HepG2 (cell line): Measurements from ENCODE around the gene TAS2R60. TPM values are rescaled to one million over a fixed set of nuclear protein-coding genes. Genes with fewer than 3 reads are reported as not detected.

Source experiments
- ATAC-seq: fragments of 200-7000 bp; cut with Tn5 transposase; 3 replicates; pipeline ENCODE4 v1.9.1; 2020; ENCODE audit warnings: mild to moderate bottlenecking, moderate library complexity
- BruUV-seq: library from RNA; stranded (reverse); fragments of 400-500 nt; replicated peaks from 2 replicates; lab custom pipeline; 2021; lab: Mats Ljungman, UMichigan
- CTCF ChIA-PET: fragments of 300-600 bp; formaldehyde crosslinking; extraction: SDS; loops from one replicate; lab custom pipeline; 2021; ENCODE audit warnings: low total read pairs, inconsistent platforms, low intra/inter-chr PET ratio; lab: Yijun Ruan, JAX
- POLR2A ChIA-PET: fragments of 350-600 bp; sonication (Branson Sonifier 250); formaldehyde crosslinking; loops from one replicate; lab custom pipeline; 2020; ENCODE audit warnings: antibody characterized with exemption, inconsistent platforms; lab: Yijun Ruan, JAX
- DNase-seq: peaks from one replicate; pipeline ENCODE4 v3.0.0-alpha.2; 2015; ENCODE audit warnings: low spot score
- FAIRE-seq: peaks from 3 replicates; lab custom pipeline; 2011; peaks lifted over from hg19 to GRCh38; lab: Jason Lieb, UNC
- H2AFZ ChIP-seq: one replicate; pipeline ENCODE4 v1.6.1; 2011; ENCODE audit warnings: low read length, inconsistent platforms
- H3K27ac ChIP-seq: fragments of 300-600 bp; 3 replicates; pipeline ENCODE4 v1.8.0; 2011; ENCODE audit warnings: mixed run types, mild to moderate bottlenecking, mixed read lengths, low read length, inconsistent platforms; ENCODE audit not compliant: insufficient read depth; ENCODE audit errors: extremely low read length
- H3K27me3 ChIP-seq, 2 experiments: fragments of 200-600 bp in 1 of 2; 2 replicates in 1 of 2; 3 replicates in 1 of 2; pipeline versions ENCODE4 v1.6.0 to v1.8.0; 2011; ENCODE audit warnings: low read length in 2 of 2, mild to moderate bottlenecking in 2 of 2, moderate library complexity in 2 of 2, inconsistent platforms in 1 of 2; ENCODE audit not compliant: insufficient read depth in 2 of 2, control insufficient read depth in 1 of 2
- H3K36me3 ChIP-seq, 2 experiments: fragments of 200-600 bp in 1 of 2; replicated peaks in 1 of 2; 2 replicates in 1 of 2; 3 replicates in 1 of 2; pipeline versions ENCODE4 v1.5.1 to v1.8.0; 2011; ENCODE audit warnings: low read length in 2 of 2, inconsistent platforms in 1 of 2; ENCODE audit not compliant: insufficient read depth in 2 of 2, control insufficient read depth in 1 of 2
- H3K4me1 ChIP-seq: 2 replicates; pipeline ENCODE4 v1.5.1; 2012; ENCODE audit warnings: low read length, inconsistent platforms; ENCODE audit not compliant: insufficient read depth
- H3K4me2 ChIP-seq: 2 replicates; pipeline ENCODE4 v1.6.0; 2011; ENCODE audit warnings: low read depth, low read length, inconsistent platforms
- H3K4me3 ChIP-seq, 3 experiments: fragments of 200-600 bp in 1 of 3; sonication (generic), shearing (Covaris generic) in 1 of 3; replicated peaks in 1 of 3; 2 replicates each; pipeline ENCODE4 v1.5.1; 2011 to 2016; ENCODE audit warnings: low read length in 3 of 3, inconsistent platforms in 2 of 3, low read depth in 2 of 3, mild to moderate bottlenecking in 2 of 3, control low read depth in 1 of 3, mixed read lengths in 1 of 3; ENCODE audit not compliant: insufficient read depth in 1 of 3
- H3K79me2 ChIP-seq: one replicate; pipeline ENCODE4 v1.6.1; 2011; ENCODE audit warnings: low read length, inconsistent platforms; ENCODE audit not compliant: insufficient read depth
- H3K9ac ChIP-seq: 2 replicates; pipeline ENCODE4 v1.6.0; 2011; ENCODE audit warnings: mild to moderate bottlenecking, low read depth, low read length, inconsistent platforms; ENCODE audit not compliant: insufficient read depth
- H3K9me3 ChIP-seq: 2 replicates; pipeline ENCODE4 v1.5.1; 2012; ENCODE audit warnings: mild to moderate bottlenecking, low read length
- H4K20me1 ChIP-seq: 2 replicates; pipeline ENCODE4 v1.6.0; 2011; ENCODE audit warnings: inconsistent platforms, mild to moderate bottlenecking, low read length, moderate library complexity; ENCODE audit not compliant: insufficient read depth
- FOXK2 ChIP-seq: fragments of 450-650 bp; IDR thresholded peaks from 2 replicates; pipeline ENCODE4 v1.6.1; 2016
- HIVEP1 ChIP-seq: sonication (generic); formaldehyde crosslinking; IDR thresholded peaks from 2 replicates; pipeline ENCODE4 v1.4.0; 2020; ENCODE audit warnings: mild to moderate bottlenecking, missing genetic modification reagents
- HOXA5 ChIP-seq: sonication (generic); formaldehyde crosslinking; IDR thresholded peaks from 2 replicates; pipeline ENCODE4 v1.4.0; 2020; ENCODE audit warnings: missing genetic modification reagents
- HOXD1 ChIP-seq: sonication (generic); formaldehyde crosslinking; IDR thresholded peaks from 2 replicates; pipeline ENCODE4 v1.5.0; 2020; ENCODE audit warnings: missing genetic modification reagents
- MBD4 ChIP-seq: IDR thresholded peaks from 2 replicates; pipeline ENCODE4 v1.6.1; 2012; ENCODE audit warnings: low read length, inconsistent platforms, borderline replicate concordance
- NCOR1 ChIP-seq: fragments of 200-600 bp; sonication (generic); IDR thresholded peaks from 2 replicates; pipeline ENCODE4 v1.7.0; 2017; ENCODE audit warnings: antibody characterized with exemption, low read length, borderline replicate concordance
- NFE2 ChIP-seq: sonication (generic); formaldehyde crosslinking; IDR thresholded peaks from 2 replicates; pipeline ENCODE4 v1.4.0; 2020; ENCODE audit warnings: missing genetic modification reagents
- PHB2 ChIP-seq: fragments of 450-650 bp; IDR thresholded peaks from 2 replicates; pipeline ENCODE4 v1.6.1; 2018; ENCODE audit not compliant: partially characterized antibody
- RXRA ChIP-seq: sonication (generic); formaldehyde crosslinking; IDR thresholded peaks from 2 replicates; pipeline ENCODE4 v1.5.1; 2020; ENCODE audit warnings: missing genetic modification reagents
- SNAI1 ChIP-seq: sonication (generic); formaldehyde crosslinking; IDR thresholded peaks from 2 replicates; pipeline ENCODE4 v1.5.0; 2020; ENCODE audit warnings: mild to moderate bottlenecking, missing genetic modification reagents, borderline replicate concordance
- ZNF326 ChIP-seq: sonication (generic); formaldehyde crosslinking; IDR thresholded peaks from 2 replicates; pipeline ENCODE4 v1.4.0; 2020; ENCODE audit warnings: missing genetic modification reagents, borderline replicate concordance
- WGBS: methylation state at CpG from one replicate; pipeline ENCODE4 v1.1.6; 2017; ENCODE audit warnings: low lambda C conversion rate; 5-methylcytosine and 5-hydroxymethylcytosine counted together
- in situ Hi-C: cut with HindIII; loops from 2 replicates; pipeline ENCODE4 v1.10.0; 2017; ENCODE audit warnings: low pct_unique_long_range_greater_than_20kb; ENCODE audit not compliant: extremely low pct_ligation_motif_present
- intact Hi-C: fragments of 100-400 bp; cut with micrococcal nuclease; formaldehyde crosslinking; loops from one replicate; pipeline ENCODE4 v1.10.0; 2022; ENCODE audit not compliant: unreplicated experiment
- polyA plus RNA-seq, 8 experiments: library from polyadenylated mRNA; depleted of rRNA in 3 of 8; stranded (reverse) in 7 of 8; unstranded in 1 of 8; fragments of >200 nt; fragmentation: Illumina TruSeq in 4 of 8; extraction: Trizol in 4 of 8; gene quantifications; 2 replicates each; pipeline versions ENCODE4 v1.2.1 to v1.2.3, GENCODE V29; 2011 to 2016; ENCODE audit warnings: low read depth in 4 of 8, missing spikeins in 1 of 8, mixed read lengths in 1 of 8; ENCODE audit not compliant: insufficient read depth in 1 of 8
- total RNA-seq, 5 experiments: library from RNA; depleted of rRNA; stranded (reverse); fragments of >200 nt; fragmentation: Illumina TruSeq; extraction: Trizol; gene quantifications; 2 replicates each; pipeline ENCODE4 v1.2.3, GENCODE V29; 2016; ENCODE audit warnings: low read depth in 1 of 5
- TF ChIP-seq, protein P1 (sequence below): sonication (generic); formaldehyde crosslinking; IDR thresholded peaks from 2 replicates; pipeline ENCODE4 v1.4.0; 2020; ENCODE audit warnings: missing genetic modification reagents
- TF ChIP-seq, protein P2 (sequence below): sonication (generic); formaldehyde crosslinking; IDR thresholded peaks from 2 replicates; pipeline ENCODE4 v1.5.1; 2020; ENCODE audit warnings: mild to moderate bottlenecking, missing genetic modification reagents, borderline replicate concordance
- TF ChIP-seq, protein P3 (sequence below): sonication (generic); IDR thresholded peaks from 2 replicates; pipeline ENCODE4 v1.6.1; 2016; ENCODE audit warnings: low read depth, borderline replicate concordance

The TAS2R60 gene
- total and polyA plus RNA-seq, 2 of the 13 experiments (the other 11 are each of a cell fraction or from before 2014, with no cell fraction given): not detected

DNA sequence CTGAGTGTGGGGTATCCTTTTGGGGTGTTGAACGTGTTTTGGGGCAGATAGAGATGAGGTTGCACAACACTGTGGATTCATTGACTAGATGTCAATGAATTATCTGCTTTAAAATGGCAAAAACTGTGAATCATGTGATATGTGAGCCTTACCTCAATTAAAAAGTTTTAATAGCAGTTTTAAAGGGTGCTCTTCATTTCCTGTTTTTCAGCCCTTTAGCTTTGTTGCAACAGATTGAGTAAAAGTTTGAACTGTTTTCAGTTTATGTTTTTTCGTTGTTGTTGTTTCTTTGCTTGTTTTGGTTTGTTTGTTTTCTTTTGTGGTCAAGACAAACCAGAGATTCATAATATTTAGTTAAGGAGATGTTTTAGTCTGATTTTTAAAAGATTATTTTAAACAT lies 43.8 kb downstream of the TAS2R60 start:
- intact Hi-C loops: no loop called here
- no TSS peak for BruUV-seq
- FAIRE-seq (no peak), ATAC-seq (no peak), DNase-seq (no peak)
- no peak overlapping the region for H3K27ac ChIP-seq
- H4K20me1 ChIP-seq: no peaks in the 10 kb centered on the region
- no peaks in the 10 kb centered on the region for H3K4me1 ChIP-seq
- ChIA-PET POLR2A (no interaction called here), CTCF (no interaction called here)
- no peaks in the 10 kb centered on the region for H3K79me2 ChIP-seq
- no peaks in the 10 kb centered on the region for H3K27me3 ChIP-seq
- in situ Hi-C loops: no loop called here
- H3K4me3 ChIP-seq: no peak overlapping the region
- H3K4me2 ChIP-seq: no peak overlapping the region
- H3K36me3 ChIP-seq: no peaks in the 10 kb centered on the region
- no peaks in the 10 kb centered on the region for H3K9me3 ChIP-seq
- H2AFZ ChIP-seq: no peak overlapping the region
- no peak overlapping the region for H3K9ac ChIP-seq
- WGBS: 35% methylated on average over 2 of the region's 2 CpGs
- TF ChIP-seq SNAI1 (CRISPR knock-in tag): no peak
- TF ChIP-seq FOXK2: no peak
- TF ChIP-seq ZNF326 (CRISPR knock-in tag): no peak
- no peak for TF ChIP-seq NCOR1
- TF ChIP-seq, protein P1, sequence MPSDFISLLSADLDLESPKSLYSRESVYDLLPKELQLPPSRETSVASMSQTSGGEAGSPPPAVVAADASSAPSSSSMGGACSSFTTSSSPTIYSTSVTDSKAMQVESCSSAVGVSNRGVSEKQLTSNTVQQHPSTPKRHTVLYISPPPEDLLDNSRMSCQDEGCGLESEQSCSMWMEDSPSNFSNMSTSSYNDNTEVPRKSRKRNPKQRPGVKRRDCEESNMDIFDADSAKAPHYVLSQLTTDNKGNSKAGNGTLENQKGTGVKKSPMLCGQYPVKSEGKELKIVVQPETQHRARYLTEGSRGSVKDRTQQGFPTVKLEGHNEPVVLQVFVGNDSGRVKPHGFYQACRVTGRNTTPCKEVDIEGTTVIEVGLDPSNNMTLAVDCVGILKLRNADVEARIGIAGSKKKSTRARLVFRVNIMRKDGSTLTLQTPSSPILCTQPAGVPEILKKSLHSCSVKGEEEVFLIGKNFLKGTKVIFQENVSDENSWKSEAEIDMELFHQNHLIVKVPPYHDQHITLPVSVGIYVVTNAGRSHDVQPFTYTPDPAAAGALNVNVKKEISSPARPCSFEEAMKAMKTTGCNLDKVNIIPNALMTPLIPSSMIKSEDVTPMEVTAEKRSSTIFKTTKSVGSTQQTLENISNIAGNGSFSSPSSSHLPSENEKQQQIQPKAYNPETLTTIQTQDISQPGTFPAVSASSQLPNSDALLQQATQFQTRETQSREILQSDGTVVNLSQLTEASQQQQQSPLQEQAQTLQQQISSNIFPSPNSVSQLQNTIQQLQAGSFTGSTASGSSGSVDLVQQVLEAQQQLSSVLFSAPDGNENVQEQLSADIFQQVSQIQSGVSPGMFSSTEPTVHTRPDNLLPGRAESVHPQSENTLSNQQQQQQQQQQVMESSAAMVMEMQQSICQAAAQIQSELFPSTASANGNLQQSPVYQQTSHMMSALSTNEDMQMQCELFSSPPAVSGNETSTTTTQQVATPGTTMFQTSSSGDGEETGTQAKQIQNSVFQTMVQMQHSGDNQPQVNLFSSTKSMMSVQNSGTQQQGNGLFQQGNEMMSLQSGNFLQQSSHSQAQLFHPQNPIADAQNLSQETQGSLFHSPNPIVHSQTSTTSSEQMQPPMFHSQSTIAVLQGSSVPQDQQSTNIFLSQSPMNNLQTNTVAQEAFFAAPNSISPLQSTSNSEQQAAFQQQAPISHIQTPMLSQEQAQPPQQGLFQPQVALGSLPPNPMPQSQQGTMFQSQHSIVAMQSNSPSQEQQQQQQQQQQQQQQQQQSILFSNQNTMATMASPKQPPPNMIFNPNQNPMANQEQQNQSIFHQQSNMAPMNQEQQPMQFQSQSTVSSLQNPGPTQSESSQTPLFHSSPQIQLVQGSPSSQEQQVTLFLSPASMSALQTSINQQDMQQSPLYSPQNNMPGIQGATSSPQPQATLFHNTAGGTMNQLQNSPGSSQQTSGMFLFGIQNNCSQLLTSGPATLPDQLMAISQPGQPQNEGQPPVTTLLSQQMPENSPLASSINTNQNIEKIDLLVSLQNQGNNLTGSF (CRISPR knock-in tag): no peak
- TF ChIP-seq, protein P2, sequence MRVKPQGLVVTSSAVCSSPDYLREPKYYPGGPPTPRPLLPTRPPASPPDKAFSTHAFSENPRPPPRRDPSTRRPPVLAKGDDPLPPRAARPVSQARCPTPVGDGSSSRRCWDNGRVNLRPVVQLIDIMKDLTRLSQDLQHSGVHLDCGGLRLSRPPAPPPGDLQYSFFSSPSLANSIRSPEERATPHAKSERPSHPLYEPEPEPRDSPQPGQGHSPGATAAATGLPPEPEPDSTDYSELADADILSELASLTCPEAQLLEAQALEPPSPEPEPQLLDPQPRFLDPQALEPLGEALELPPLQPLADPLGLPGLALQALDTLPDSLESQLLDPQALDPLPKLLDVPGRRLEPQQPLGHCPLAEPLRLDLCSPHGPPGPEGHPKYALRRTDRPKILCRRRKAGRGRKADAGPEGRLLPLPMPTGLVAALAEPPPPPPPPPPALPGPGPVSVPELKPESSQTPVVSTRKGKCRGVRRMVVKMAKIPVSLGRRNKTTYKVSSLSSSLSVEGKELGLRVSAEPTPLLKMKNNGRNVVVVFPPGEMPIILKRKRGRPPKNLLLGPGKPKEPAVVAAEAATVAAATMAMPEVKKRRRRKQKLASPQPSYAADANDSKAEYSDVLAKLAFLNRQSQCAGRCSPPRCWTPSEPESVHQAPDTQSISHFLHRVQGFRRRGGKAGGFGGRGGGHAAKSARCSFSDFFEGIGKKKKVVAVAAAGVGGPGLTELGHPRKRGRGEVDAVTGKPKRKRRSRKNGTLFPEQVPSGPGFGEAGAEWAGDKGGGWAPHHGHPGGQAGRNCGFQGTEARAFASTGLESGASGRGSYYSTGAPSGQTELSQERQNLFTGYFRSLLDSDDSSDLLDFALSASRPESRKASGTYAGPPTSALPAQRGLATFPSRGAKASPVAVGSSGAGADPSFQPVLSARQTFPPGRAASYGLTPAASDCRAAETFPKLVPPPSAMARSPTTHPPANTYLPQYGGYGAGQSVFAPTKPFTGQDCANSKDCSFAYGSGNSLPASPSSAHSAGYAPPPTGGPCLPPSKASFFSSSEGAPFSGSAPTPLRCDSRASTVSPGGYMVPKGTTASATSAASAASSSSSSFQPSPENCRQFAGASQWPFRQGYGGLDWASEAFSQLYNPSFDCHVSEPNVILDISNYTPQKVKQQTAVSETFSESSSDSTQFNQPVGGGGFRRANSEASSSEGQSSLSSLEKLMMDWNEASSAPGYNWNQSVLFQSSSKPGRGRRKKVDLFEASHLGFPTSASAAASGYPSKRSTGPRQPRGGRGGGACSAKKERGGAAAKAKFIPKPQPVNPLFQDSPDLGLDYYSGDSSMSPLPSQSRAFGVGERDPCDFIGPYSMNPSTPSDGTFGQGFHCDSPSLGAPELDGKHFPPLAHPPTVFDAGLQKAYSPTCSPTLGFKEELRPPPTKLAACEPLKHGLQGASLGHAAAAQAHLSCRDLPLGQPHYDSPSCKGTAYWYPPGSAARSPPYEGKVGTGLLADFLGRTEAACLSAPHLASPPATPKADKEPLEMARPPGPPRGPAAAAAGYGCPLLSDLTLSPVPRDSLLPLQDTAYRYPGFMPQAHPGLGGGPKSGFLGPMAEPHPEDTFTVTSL: no peak
- no peak for TF ChIP-seq HOXA5 (CRISPR knock-in tag)
- no peak for TF ChIP-seq MBD4
- TF ChIP-seq, protein P3, sequence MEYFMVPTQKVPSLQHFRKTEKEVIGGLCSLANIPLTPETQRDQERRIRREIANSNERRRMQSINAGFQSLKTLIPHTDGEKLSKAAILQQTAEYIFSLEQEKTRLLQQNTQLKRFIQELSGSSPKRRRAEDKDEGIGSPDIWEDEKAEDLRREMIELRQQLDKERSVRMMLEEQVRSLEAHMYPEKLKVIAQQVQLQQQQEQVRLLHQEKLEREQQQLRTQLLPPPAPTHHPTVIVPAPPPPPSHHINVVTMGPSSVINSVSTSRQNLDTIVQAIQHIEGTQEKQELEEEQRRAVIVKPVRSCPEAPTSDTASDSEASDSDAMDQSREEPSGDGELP: no peak
- TF ChIP-seq HOXD1: no peak
- no peak for TF ChIP-seq HIVEP1 (CRISPR knock-in tag)
- no peak for TF ChIP-seq PHB2
- no peak for TF ChIP-seq RXRA
- no peak for TF ChIP-seq NFE2 (CRISPR knock-in tag)
